Mononuclear cell (primary cell): ENCODE measurements around the gene CCDC30. TPM values are rescaled to one million over a fixed set of nuclear protein-coding genes. Genes with fewer than 3 reads are reported as not detected.

Experiments
- H3K27me3 ChIP-seq: 2 replicates; pipeline ENCODE4 v1.6.0; 2011; ENCODE audit warnings: low read length, control low read depth; ENCODE audit not compliant: insufficient read depth
- H3K4me1 ChIP-seq: 2 replicates; pipeline ENCODE4 v1.5.1; 2011; ENCODE audit warnings: mild to moderate bottlenecking, low read length, control low read depth; ENCODE audit not compliant: insufficient read depth
- H3K4me3 ChIP-seq: 2 replicates; pipeline ENCODE4 v1.5.1; 2011; ENCODE audit warnings: mild to moderate bottlenecking, low read length, moderate library complexity
- H3K9me3 ChIP-seq: 2 replicates; pipeline ENCODE4 v1.5.1; 2011; ENCODE audit warnings: low read depth, mild to moderate bottlenecking, control low read depth, low read length
- total RNA-seq: library from RNA; depleted of rRNA; stranded (reverse); fragments of >200 nt; gene quantifications from one replicate; pipeline ENCODE4 v1.2.3, GENCODE V29; 2012

The CCDC30 gene
- total RNA-seq, 1 donor: 2.3 TPM

DNA sequence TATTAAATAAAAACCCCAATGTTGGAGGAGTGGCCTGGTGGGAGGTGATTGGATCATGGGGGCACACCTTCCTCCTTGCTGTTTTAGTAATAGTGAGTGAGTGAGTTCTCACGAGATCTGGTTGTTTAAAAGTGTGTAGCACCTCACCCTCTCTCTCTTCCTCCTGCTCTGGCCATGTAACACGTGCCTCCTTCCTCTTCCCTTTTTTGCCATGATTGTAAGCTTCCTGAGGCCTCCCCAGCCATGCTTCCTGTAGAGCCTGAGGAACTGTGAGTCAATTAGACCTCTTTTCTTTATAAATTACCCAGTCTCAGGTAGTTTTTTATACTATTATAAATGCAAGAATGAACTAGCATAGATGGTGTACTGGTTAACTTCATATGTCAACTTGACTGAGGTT is 68.0 kb downstream of the CCDC30 start:
- H3K27me3 ChIP-seq: no peaks in the 10 kb centered on the region
- no peaks in the 10 kb centered on the region for H3K9me3 ChIP-seq
- peaks cover 7% of the 10 kb centered on the region for H3K4me1 ChIP-seq
- no peak overlapping the region for H3K4me3 ChIP-seq

DNA sequence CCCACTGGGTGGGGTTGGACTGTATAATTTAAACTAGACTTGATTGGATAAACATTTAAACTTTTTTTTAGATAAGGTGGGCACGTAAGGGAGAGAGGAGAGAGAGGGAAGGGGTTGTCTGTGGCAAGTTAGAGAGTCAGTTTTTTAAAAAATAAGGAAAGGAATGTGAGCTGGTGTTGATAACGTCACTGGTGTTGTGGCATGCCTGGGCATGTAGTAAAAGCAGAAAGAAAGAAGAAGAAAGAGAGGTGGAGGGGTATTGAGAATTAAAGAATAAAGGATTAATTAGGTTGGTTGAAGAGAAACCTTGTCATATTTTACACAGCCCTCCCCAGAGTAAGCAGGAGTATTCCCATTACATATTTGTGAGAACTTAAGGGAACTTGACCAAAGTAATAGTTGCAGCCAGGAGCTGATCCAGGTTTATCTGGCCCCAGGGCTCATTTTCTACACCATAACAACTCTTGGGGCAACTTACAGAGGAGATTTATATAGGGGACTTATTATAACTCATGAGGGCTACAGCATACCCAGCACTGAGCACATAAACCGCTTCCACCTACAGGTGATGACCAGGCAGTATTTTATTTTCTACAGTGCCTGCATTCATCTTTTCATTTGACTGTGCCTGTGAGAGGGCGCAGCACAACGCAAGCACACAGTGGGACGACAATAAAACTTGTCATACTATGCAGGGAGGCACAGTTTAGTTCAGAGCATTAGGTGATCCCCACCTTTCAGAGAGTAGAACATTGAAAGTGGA is 70.2 kb downstream of the CCDC30 start:
- Histone ChIP-seq H3K9me3 (no peaks in the 10 kb centered on the region), H3K27me3 (no peaks in the 10 kb centered on the region), H3K4me3 (no peak overlapping the region), H3K4me1 (peaks cover 7% of the 10 kb centered on the region)

DNA sequence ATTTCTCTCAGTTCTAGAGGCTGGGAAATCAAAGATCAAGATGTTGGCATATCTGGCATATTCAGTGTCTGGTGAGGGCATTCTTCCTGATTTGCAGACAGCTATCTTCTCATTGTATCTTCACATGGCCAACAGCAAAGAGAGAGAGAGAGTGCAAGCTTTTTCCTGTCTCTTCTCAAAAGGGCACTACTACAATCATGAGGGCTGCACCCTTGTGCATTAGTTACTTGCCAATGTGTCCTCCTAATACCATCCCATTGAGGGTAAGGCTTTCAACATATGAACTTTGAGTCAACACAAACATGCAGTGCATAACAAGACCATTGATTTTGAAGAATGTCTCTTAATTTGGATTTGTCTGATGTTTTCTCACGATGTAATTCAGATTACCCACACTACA is 78.0 kb downstream of the CCDC30 start:
- H3K27me3 ChIP-seq: no peaks in the 10 kb centered on the region
- H3K4me3 ChIP-seq: no peak overlapping the region
- no peaks in the 10 kb centered on the region for H3K4me1 ChIP-seq
- H3K9me3 ChIP-seq: no peaks in the 10 kb centered on the region

DNA sequence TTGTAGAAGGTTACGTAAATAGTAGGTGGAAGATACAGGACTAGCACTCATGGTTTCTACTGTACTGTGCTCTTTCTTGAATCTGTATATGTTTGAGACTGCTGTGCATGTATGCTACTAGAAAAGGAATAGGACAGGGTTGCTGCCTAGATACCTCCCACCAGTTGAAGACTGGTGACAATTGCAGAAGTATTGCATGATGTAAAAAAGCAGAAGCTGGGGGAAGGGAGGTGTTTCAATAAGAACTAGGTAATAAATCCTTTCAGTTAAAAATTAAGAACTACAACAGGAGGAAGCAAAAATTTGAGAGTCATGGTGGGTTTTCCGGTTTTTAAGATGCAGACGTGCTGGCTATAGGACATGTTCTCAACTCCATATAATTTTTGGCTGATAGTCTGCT is 88.1 kb downstream of the CCDC30 start:
- Histone ChIP-seq H3K9me3 (no peaks in the 10 kb centered on the region), H3K27me3 (no peaks in the 10 kb centered on the region), H3K4me3 (no peak overlapping the region), H3K4me1 (peaks cover 10% of the 10 kb centered on the region)

DNA sequence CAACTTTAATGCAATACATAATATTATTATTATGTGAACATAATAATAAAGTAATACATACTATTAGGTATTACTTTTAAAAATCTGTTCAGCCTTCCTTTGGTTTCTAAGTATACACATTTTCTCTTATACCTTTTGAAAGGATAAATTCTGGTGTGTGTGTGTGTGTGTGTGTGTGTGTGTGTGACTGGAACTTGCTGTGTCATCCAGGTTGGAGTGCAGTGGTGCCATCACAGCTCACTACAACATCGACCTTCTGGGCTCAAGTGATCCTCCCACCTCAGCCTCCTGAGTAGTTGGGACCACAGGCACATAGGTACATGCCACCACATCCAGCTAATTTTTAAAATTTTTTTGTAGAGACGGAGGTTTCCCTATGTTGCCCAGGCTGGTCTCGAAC is 88.5 kb downstream of the CCDC30 start:
- no peaks in the 10 kb centered on the region for H3K27me3 ChIP-seq
- no peak overlapping the region for H3K4me3 ChIP-seq
- H3K4me1 ChIP-seq: peaks cover 10% of the 10 kb centered on the region
- no peaks in the 10 kb centered on the region for H3K9me3 ChIP-seq

DNA sequence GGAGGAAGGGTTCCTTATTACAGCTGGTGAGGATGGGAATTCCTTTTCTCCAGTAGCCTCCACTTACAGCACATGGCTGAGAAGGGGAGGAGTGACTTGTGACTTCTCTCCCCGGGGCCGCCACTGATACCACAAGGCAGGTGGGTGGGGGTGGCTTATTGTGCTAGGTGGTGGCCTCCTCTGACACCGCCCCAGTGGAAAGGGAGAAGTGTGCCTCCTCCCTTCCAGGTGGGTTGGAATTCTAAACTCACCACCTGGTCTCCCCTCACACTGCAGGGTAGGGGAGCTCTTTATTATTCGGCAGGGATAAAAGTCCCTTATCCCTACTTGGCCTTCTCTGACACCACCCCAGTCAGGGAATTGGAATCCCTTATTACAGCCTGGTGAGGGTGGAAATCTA is 89.5 kb downstream of the CCDC30 start:
- Histone ChIP-seq H3K9me3 (no peaks in the 10 kb centered on the region), H3K4me1 (peaks cover 10% of the 10 kb centered on the region), H3K4me3 (no peak overlapping the region)

DNA sequence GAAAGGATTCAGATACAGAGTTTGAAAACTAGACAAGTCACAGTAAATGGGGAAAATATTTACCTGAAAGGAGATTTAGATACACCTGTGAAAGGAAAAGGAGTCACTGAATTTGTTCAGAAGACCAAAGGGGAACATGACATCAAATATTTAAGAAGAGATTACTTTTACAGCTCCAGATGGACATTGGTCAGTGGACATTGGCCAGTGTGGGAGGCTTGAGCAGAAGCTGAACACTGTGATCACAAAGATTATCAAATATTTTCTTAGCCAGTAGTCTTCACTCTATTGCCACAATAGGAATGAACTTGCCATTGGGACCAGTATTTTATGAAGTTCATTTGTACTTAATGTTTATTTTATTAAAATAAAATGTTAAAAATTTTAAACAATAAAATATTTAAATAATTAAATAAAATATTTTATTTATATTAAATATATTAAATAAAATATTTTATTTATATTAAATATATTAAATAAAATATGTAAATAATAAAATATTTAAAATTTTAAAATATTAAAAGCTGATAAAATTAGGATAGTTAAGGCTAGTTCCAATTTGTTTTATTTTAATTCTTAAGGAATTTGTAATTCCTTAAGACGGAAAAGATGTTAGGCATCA is 94.3 kb downstream of the CCDC30 start:
- Histone ChIP-seq H3K27me3 (no peaks in the 10 kb centered on the region), H3K9me3 (no peaks in the 10 kb centered on the region), H3K4me1 (no peaks in the 10 kb centered on the region), H3K4me3 (no peak overlapping the region)

More for the DNA sequence above, 89.5 kb downstream of the CCDC30 start:
- H3K27me3 ChIP-seq: no peaks in the 10 kb centered on the region

DNA sequence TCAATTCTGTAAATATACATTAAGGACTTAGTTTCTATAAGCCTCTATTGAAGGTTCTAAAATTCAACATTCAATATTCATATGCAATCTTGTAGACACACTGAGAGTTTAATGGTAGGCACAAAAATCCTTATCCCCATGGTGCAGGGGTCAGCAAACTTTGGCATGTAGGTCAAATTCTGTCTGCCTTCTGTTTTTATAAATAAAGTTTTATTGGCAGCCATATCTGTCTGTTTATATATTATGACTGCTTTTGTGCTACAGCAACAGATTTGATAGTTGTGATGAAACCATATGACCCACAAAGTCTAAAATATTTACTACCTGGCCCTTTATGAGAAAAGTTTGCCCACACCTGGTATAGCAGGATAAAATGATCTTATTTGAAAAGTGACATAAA is 104.0 kb downstream of the CCDC30 start:
- Histone ChIP-seq H3K4me1 (no peaks in the 10 kb centered on the region), H3K9me3 (no peaks in the 10 kb centered on the region), H3K27me3 (no peaks in the 10 kb centered on the region), H3K4me3 (no peak overlapping the region)

DNA sequence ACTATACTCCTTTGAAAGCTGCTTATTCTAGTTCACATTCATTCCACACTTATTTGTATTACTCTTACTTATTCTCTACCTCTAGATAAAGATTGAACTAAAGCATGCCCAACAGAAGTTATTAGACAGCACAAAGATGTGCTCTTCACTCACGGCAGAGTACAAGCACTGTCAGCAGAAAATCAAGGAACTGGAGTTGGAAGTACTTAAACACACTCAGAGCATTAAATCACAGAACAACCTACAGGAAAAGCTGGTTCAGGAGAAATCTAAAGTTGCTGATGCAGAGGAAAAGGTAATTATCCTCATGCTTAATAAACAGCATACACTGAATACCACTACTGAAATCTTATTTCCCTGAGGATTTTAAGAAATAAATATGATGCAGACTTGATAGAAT is 113.8 kb downstream of the CCDC30 start:
- Histone ChIP-seq H3K9me3 (no peaks in the 10 kb centered on the region), H3K4me3 (no peak overlapping the region), H3K27me3 (no peaks in the 10 kb centered on the region), H3K4me1 (no peaks in the 10 kb centered on the region)

DNA sequence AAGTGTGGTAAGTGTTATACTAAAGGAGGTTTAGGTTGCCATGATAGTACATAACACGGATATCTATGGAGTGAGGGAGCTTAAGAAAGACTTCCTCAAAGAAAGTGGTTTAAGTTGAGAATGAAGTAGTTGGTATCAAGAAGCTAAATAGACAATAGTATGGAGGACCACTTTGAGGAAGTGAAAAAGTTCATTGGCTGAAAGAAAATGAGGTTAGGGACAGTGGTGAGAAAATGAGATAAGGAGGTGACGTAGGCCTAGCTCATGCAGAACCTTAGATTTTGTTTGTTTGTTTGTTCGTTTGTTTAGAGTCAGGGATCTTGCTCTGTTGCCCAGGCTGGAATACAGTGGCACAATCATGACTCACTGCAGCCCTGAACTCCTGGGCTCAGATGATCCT is 122.9 kb downstream of the CCDC30 start:
- Histone ChIP-seq H3K4me3 (no peak overlapping the region), H3K27me3 (no peaks in the 10 kb centered on the region), H3K4me1 (no peaks in the 10 kb centered on the region), H3K9me3 (peaks cover 20% of the 10 kb centered on the region)

DNA sequence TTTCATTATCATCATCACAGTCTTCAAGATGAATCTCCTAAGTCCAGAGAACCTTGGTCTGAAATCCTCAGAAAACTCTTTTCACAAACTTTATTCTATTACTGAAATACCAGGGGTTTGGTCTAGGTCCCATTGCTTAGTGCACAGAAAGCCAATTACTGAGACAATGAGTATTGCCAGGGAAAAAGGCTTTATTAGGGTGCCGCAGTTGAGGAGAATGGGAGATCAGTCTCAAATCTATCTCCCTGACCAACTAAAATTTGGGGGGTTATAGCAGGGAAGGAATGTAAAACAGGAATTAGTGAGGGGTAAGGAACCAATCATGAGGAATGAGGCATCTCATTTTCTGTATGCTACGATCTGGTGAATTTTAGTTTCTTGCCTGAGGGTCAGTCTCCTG is 124.7 kb downstream of the CCDC30 start:
- Histone ChIP-seq H3K4me1 (no peaks in the 10 kb centered on the region), H3K9me3 (peaks cover 20% of the 10 kb centered on the region), H3K4me3 (no peak overlapping the region), H3K27me3 (no peaks in the 10 kb centered on the region)

DNA sequence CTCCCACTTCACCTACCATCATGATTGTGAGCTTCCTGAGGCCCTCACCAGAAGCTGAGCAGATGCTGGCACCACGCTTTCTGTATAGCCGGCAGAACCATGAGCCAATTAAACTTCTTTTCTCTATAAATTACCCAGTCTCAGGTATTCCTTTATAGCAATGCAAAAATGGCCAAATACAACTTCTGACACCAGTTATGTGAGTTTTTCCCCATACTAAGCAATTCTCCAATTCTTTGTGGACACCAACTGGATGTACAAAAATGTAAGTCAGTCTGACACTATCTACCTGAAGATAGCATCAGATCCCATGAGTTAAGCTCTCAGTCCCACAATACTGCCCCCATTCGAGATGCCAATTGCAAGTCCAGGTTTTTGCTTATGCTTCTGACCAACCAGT is 129.7 kb downstream of the CCDC30 start:
- Histone ChIP-seq H3K4me3 (no peak overlapping the region), H3K4me1 (no peaks in the 10 kb centered on the region), H3K27me3 (no peaks in the 10 kb centered on the region), H3K9me3 (peaks cover 12% of the 10 kb centered on the region)

DNA sequence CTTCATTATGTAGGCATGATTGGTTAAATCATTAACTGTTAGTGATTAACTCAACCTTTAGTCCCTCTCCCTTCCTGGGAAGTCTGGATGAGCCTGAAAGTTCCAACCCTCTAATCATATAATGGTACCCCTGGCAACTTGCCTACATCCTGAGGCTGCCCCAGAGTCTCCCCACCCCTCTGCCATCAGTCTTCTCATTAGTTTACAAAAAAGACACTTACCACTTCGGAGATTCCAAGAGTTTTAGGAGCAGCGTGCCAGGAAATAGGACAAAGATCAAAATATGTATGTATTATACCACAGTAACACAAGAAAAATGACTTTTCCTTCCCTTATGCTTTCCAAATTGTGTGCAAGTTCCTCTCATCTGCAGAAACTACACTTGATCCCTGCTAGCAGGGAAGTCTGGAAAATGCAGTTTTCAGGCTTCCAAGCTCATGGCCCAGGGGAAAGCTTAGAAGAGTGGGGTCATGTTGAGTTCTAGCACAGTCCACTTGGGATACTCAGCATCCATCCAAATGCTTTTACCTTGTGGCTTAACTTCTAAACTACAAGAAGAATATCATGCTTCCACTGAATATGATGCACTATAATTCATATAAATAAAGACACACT is 130.5 kb downstream of the CCDC30 start:
- H3K4me3 ChIP-seq: no peak overlapping the region
- no peaks in the 10 kb centered on the region for H3K27me3 ChIP-seq
- H3K4me1 ChIP-seq: no peaks in the 10 kb centered on the region
- peaks cover 4% of the 10 kb centered on the region for H3K9me3 ChIP-seq

DNA sequence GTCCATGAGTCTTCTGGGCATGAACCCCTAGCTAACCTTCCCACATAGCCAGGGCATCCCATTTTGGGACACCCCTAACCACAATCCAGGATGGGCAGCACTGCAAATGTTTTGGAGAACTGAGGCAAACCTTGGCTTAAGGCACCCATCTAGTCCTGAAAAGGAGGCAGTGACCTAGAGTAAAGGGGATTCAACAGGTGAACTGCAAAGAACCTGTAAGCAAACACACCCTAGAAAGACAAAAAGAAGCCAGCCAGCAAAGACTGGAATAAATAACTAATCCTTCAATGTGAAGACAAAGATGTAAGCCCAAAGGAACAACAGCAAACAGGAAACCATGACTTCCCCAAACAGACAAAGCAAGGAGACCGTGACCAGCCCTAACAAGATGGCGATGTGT is 138.4 kb downstream of the CCDC30 start:
- Histone ChIP-seq H3K27me3 (no peaks in the 10 kb centered on the region), H3K9me3 (no peaks in the 10 kb centered on the region), H3K4me1 (no peaks in the 10 kb centered on the region), H3K4me3 (no peak overlapping the region)

DNA sequence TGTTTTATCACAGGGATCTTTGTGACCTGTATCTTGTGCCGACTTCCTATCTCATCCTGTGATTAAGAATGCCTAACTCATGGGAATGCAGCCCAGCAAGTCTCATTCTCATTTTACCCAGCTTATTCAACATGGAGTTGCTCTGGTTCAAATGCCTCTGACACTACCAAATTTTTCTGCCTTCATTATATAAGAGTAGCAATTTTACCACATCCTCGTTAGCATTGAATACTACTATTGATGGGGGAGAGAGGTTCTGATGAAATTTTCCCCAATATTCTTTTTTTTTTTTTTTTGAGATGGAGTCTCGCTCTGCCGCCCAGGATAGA is 150.7 kb downstream of the CCDC30 start:
- Histone ChIP-seq H3K27me3 (no peaks in the 10 kb centered on the region), H3K4me3 (no peak overlapping the region), H3K9me3 (no peaks in the 10 kb centered on the region), H3K4me1 (no peaks in the 10 kb centered on the region)

DNA sequence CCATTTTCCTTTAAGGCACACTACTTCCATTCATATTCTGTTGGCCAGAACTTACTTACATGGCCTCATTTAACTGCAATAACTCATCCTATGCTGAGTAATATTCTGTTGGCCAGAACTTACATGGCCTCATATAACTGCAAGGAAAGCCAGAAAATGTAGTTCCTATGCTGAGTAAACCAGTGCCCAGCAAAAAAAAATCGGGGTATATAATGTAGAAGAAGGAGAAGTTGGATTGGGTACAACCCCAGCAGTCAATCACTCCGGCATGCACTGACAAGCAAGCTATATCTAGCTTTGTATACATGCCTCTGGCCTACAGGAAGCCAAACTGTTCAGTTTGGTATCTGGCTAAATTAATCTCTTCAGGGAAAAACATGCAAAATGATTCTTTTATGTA is 155.8 kb downstream of the CCDC30 start:
- Histone ChIP-seq H3K27me3 (no peaks in the 10 kb centered on the region), H3K9me3 (no peaks in the 10 kb centered on the region), H3K4me1 (no peaks in the 10 kb centered on the region), H3K4me3 (no peak overlapping the region)
